ENCODE measurements around the gene ABCA5. TPM values are rescaled to one million over a fixed set of nuclear protein-coding genes. Genes with fewer than 3 reads are reported as not detected.

ABCA5 gene
- total RNA-seq, 2 donors from 2014 or later, result 2.7 to 2.8 TPM

- no peaks in the 10 kb centered on the region for H3K4me1 Mint-ChIP-seq
- H3K9me3 Mint-ChIP-seq, result peaks cover 16% of the 10 kb centered on the region
- H3K27me3 Mint-ChIP-seq (ENCODE audit: insufficient read depth), result peaks cover under 1% of the 10 kb centered on the region
- no peaks in the 10 kb centered on the region for H3K9me3 ChIP-seq (ENCODE audit: control insufficient read depth, low read length)
- no peaks in the 10 kb centered on the region for H3K4me1 ChIP-seq (ENCODE audit: control insufficient read depth, insufficient read depth, low read length)
- DNase-seq, result no peak
- H3K27ac ChIP-seq (ENCODE audit: low read depth, low read length), result no peak overlapping the region
- no peak overlapping the region for H3K27ac Mint-ChIP-seq
- no peaks in the 10 kb centered on the region for H3K36me3 Mint-ChIP-seq (ENCODE audit: low read depth)
- H3K4me3 ChIP-seq (ENCODE audit: low read length), result no peak overlapping the region
- no peak for TF ChIP-seq CTCF (conservative IDR thresholded peaks at IDR 0.05)
- H3K4me3 Mint-ChIP-seq, result no peak overlapping the region
- H3K9ac ChIP-seq (ENCODE audit: extremely low read depth, low read length, poor library complexity, severe bottlenecking), result no peak overlapping the region
- H3K36me3 ChIP-seq (ENCODE audit: control insufficient read depth, insufficient read depth, low read length), result no peaks in the 10 kb centered on the region
- H3K27me3 ChIP-seq (ENCODE audit: control insufficient read depth, insufficient read depth, low read length, poor library complexity, severe bottlenecking), result no peaks in the 10 kb centered on the region
Measured at GRCh38 chr17:69333561-69333960, 6.6 kb upstream of the ABCA5 start.

- no peaks in the 10 kb centered on the region for H3K27me3 ChIP-seq (ENCODE audit: control insufficient read depth, insufficient read depth, low read length, poor library complexity, severe bottlenecking)
Measured at GRCh38 chr17:69331756-69332155, 4.8 kb upstream of the ABCA5 start.

GRCh38 chr17:69326377-69327059, 415 bp downstream of the ABCA5 start:
- H3K27me3 Mint-ChIP-seq (ENCODE audit: insufficient read depth), result peaks cover 27% of the 10 kb centered on the region
- H3K27ac ChIP-seq (ENCODE audit: low read depth, low read length), result no peak overlapping the region
- no peaks in the 10 kb centered on the region for H3K36me3 Mint-ChIP-seq (ENCODE audit: low read depth)
- no peaks in the 10 kb centered on the region for H3K36me3 ChIP-seq (ENCODE audit: control insufficient read depth, insufficient read depth, low read length)
- no peak overlapping the region for H3K27ac Mint-ChIP-seq
- no peak for TF ChIP-seq CTCF (conservative IDR thresholded peaks at IDR 0.05)
- no peak for DNase-seq
- H3K4me3 Mint-ChIP-seq, result peak overlapping the region; percentile 79
- peak overlapping the region; percentile 18 for H3K9ac ChIP-seq (ENCODE audit: extremely low read depth, low read length, poor library complexity, severe bottlenecking)
- H3K4me1 ChIP-seq (ENCODE audit: control insufficient read depth, insufficient read depth, low read length), result no peaks in the 10 kb centered on the region
- peaks cover 18% of the 10 kb centered on the region for H3K9me3 Mint-ChIP-seq
- 1 to 3% methylated on average over 21 to 51 of the region's 51 CpGs for WGBS, 2 experiments (ENCODE audit: insufficient coverage in 1 of 2, insufficient read length in 1 of 2)
- H3K27me3 ChIP-seq (ENCODE audit: control insufficient read depth, insufficient read depth, low read length, poor library complexity, severe bottlenecking), result peaks cover 29% of the 10 kb centered on the region
- H3K9me3 ChIP-seq (ENCODE audit: control insufficient read depth, low read length), result peaks cover 7% of the 10 kb centered on the region
- H3K4me1 Mint-ChIP-seq, result peaks cover 16% of the 10 kb centered on the region
- peak overlapping the region; percentile 87 for H3K4me3 ChIP-seq (ENCODE audit: low read length)

More at GRCh38 chr17:69331756-69332155, 4.8 kb upstream of the ABCA5 start:
- H3K4me3 ChIP-seq (ENCODE audit: low read length), result no peak overlapping the region
- H3K9me3 ChIP-seq (ENCODE audit: control insufficient read depth, low read length), result peaks cover 7% of the 10 kb centered on the region
- Mint-ChIP-seq H3K4me1 (no peaks in the 10 kb centered on the region), H3K4me3 (no peak overlapping the region), H3K27me3 (ENCODE audit: insufficient read depth) (peaks cover 2% of the 10 kb centered on the region), H3K9me3 (peaks cover 24% of the 10 kb centered on the region), H3K27ac (no peak overlapping the region), H3K36me3 (ENCODE audit: low read depth) (no peaks in the 10 kb centered on the region)
- no peaks in the 10 kb centered on the region for H3K36me3 ChIP-seq (ENCODE audit: control insufficient read depth, insufficient read depth, low read length)
- no peak for TF ChIP-seq CTCF (conservative IDR thresholded peaks at IDR 0.05)
- no peaks in the 10 kb centered on the region for H3K4me1 ChIP-seq (ENCODE audit: control insufficient read depth, insufficient read depth, low read length)
- no peak overlapping the region for H3K9ac ChIP-seq (ENCODE audit: extremely low read depth, low read length, poor library complexity, severe bottlenecking)
- 84% methylated on average over 2 of the region's 2 CpGs; no CpG with 5 or more reads in 1 of the 2 experiments for WGBS, 2 experiments (ENCODE audit: insufficient coverage in 1 of 2, insufficient read length in 1 of 2)
- DNase-seq, result no peak
- no peak overlapping the region for H3K27ac ChIP-seq (ENCODE audit: low read depth, low read length)

Data from endodermal cell (in vitro differentiated cells).